SK-N-MC (cell line): ENCODE results near the gene PARP4.

Experiments
- EZH2 ChIP-seq: fragments of 200-600 bp; sonication (generic); IDR thresholded peaks from one replicate; pipeline ENCODE4 v1.6.1; 2017; ENCODE audit warnings: antibody characterized with exemption
- FOXP2 ChIP-seq: optimal IDR thresholded peaks from 2 replicates; pipeline ENCODE3; 2011; ENCODE audit warnings: mild to moderate bottlenecking, moderate library complexity; ENCODE audit not compliant: insufficient read depth; ENCODE audit errors: extremely low read length, control extremely low read depth
- POLR2AphosphoS5 ChIP-seq: IDR thresholded peaks from 2 replicates; pipeline ENCODE4 v1.6.1; 2012; ENCODE audit warnings: mild to moderate bottlenecking, low read depth, low read length, borderline replicate concordance

GRCh38 chr13:24539500-24540165 is 27.1 kb upstream of the PARP4 start:
- TF ChIP-seq POLR2AphosphoS5 (no peak), FOXP2 (no peak), EZH2 (no peak)
